ENCODE results near the gene P2RX6.
"Not testable (repeated sequence)": the region's sequence is repeated elsewhere in the genome, so short reads cannot be mapped to it uniquely, and the experiment has no call there.

P2RX6 gene

GRCh38 chr22:21034989-21035388 lies 20.0 kb downstream of the P2RX6 start:
- intact Hi-C loops (cut with micrococcal nuclease), result no loop called here

GRCh38 chr22:21038405-21038804 lies 23.4 kb downstream of the P2RX6 start:
- intact Hi-C loops (cut with micrococcal nuclease), result no loop called here
- no peaks in the 10 kb centered on the region for H3K36me3 Mint-ChIP-seq (ENCODE audit: low read depth)
- H3K27ac Mint-ChIP-seq, result peak overlapping the region; percentile 53
- no peak overlapping the region for H3K4me3 Mint-ChIP-seq
- H3K27me3 Mint-ChIP-seq, result peaks cover 14% of the 10 kb centered on the region
- peaks cover 24% of the 10 kb centered on the region for H3K4me1 Mint-ChIP-seq (ENCODE audit: low read depth)
- no peaks in the 10 kb centered on the region for H3K9me3 Mint-ChIP-seq

More at GRCh38 chr22:21034989-21035388, 20.0 kb downstream of the P2RX6 start:
- peaks cover 18% of the 10 kb centered on the region for H3K4me1 Mint-ChIP-seq (ENCODE audit: low read depth)
- H3K27me3 Mint-ChIP-seq, result peaks cover 36% of the 10 kb centered on the region
- no peaks in the 10 kb centered on the region for H3K36me3 Mint-ChIP-seq (ENCODE audit: low read depth)
- H3K4me3 Mint-ChIP-seq, result no peak overlapping the region
- no peaks in the 10 kb centered on the region for H3K9me3 Mint-ChIP-seq
- H3K27ac Mint-ChIP-seq, result no peak overlapping the region

DNA sequence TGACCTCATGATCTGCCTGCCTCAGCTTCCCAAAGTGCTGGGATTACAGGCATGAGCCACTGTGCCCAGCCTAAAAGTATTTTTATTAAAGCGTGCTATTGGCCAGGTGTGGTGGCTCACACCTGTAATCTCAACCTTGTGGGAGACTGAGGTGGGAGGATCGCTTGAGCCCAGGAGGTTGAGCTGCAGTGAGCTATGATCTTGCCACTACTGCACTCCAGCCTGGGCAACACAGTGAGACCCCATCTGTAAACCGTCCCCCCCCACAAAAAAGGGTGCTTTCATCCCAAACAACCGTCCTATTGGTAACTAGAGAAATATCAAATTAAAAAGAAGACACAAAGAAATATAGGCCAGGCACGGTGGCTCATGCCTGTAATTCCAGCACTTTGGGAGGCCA lies 24.2 kb downstream of the P2RX6 start:
- Mint-ChIP-seq H3K4me1 (ENCODE audit: low read depth) (peaks cover 32% of the 10 kb centered on the region), H3K27me3 (peaks cover 14% of the 10 kb centered on the region)
- H3K27ac Mint-ChIP-seq; intact Hi-C loops (cut with micrococcal nuclease); H3K4me3 Mint-ChIP-seq; H3K36me3 Mint-ChIP-seq (ENCODE audit: low read depth); H3K9me3 Mint-ChIP-seq: not testable (repeated sequence)

DNA sequence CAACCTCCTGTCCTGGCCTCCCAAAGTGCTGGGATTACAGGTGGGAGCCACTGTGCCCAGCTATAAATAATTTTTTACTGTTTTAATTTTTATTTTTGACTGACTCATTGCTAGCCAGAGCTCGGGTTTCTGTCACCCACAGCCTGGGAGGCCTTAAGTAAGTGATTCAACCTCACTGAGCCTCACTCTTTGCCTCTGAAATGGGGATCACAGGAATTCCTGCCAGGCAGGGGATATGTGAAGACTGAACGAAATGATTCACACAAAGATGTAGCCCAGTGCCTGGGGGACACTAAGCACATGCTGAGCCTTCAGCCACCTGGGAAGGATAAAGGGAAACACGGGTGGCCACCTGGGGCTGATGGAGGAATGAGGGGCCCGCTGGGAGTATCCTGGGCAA lies 27.0 kb downstream of the P2RX6 start:
- Mint-ChIP-seq H3K9me3 (no peaks in the 10 kb centered on the region), H3K4me3 (no peak overlapping the region), H3K36me3 (ENCODE audit: low read depth) (no peaks in the 10 kb centered on the region), H3K27ac (no peak overlapping the region), H3K27me3 (peaks cover 26% of the 10 kb centered on the region), H3K4me1 (ENCODE audit: low read depth) (peaks cover 50% of the 10 kb centered on the region)
- intact Hi-C loops (cut with micrococcal nuclease), result no loop called here

DNA sequence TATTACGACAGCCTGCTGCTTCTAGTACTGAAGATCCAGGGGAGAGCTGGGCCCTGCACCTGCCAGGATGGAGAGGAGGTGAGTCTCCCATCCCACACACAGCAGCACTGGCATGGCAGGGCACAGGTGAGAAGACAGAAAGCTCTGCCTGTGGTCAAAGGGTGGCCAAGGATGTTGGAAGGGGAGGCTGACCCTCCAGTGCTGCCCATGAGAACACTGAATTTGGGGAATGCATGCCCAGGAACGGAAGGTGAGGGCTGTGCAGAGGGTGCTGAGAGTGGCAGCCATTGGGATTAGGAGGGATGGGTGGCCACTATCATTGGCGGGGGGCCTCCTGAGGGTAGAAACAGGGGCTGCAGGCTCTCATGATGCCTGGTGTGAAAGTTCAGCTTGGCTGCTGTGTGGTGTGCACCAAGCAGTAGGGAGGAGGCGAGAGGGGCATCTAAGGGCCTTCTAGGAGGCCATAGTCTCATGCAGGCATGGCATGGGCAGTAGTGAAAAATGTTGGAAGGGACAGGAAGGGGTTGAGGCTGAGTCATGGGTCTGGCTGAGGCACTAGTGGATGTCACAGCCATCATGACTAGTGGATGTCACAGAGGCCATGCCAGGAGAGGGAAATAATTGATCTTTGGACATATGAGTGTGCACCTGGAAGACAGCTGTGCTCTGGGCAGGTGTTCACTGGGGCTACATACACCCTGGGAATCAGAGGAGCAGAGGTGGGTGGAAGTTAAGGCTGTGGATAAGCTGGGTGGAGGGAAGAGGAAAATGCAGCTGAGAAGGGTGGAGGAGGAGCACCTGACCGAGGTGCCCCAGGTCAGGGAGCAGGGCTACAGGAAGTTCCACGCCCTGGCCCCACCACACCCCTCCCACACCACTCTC lies 28.3 kb downstream of the P2RX6 start:
- no peak overlapping the region for H3K27ac Mint-ChIP-seq
- H3K4me3 Mint-ChIP-seq, result no peak overlapping the region
- H3K27me3 Mint-ChIP-seq, result peaks cover 30% of the 10 kb centered on the region
- no peaks in the 10 kb centered on the region for H3K36me3 Mint-ChIP-seq (ENCODE audit: low read depth)
- no peaks in the 10 kb centered on the region for H3K9me3 Mint-ChIP-seq
- intact Hi-C loops (cut with micrococcal nuclease), result no loop called here
- H3K4me1 Mint-ChIP-seq (ENCODE audit: low read depth), result peaks cover 40% of the 10 kb centered on the region

GRCh38 chr22:21043860-21044535 lies 29.0 kb downstream of the P2RX6 start:
- Mint-ChIP-seq H3K4me1 (ENCODE audit: low read depth) (peaks cover 36% of the 10 kb centered on the region), H3K27ac (peak overlapping the region; percentile 69), H3K36me3 (ENCODE audit: low read depth) (no peaks in the 10 kb centered on the region), H3K27me3 (peaks cover 30% of the 10 kb centered on the region), H3K9me3 (no peaks in the 10 kb centered on the region), H3K4me3 (no peak overlapping the region)
- intact Hi-C loops (cut with micrococcal nuclease), result no loop called here

DNA sequence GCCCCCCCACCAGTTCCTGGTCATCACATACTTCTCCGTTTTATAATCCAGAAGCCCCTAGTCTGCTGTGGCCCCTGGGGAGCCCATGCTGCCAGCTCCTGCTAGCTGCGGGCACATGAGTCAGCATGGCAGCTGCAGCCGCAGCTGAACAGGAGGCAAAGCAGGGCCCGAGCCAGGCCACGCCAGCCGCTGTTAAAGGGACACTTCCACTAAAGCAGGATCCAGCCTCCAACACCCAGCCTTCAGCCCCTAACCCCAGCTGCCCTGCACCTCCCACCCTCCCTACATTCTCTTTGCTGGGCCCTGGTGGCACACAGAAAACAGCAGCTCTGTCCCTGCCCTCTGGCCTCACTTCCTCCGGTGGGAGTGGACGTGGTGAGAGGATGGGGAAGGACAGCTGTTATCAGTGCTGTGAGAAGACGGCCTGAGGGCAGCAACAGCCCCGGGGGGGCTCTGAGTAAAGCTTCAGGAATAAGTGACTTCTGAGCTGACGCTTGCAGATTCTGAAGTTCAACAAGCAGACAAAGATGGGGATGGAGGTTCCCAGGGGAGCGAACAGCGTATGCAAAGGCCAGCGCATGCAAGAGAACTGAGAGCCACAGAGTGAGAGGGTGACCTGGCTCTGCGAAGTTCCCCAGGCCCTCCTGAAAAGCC lies 30.1 kb downstream of the P2RX6 start:
- Mint-ChIP-seq H3K4me1 (ENCODE audit: low read depth) (peaks cover 31% of the 10 kb centered on the region), H3K27ac (peak overlapping the region; percentile 69), H3K27me3 (peaks cover 30% of the 10 kb centered on the region), H3K36me3 (ENCODE audit: low read depth) (no peaks in the 10 kb centered on the region), H3K4me3 (peak overlapping the region; percentile 64), H3K9me3 (no peaks in the 10 kb centered on the region)
- intact Hi-C loops (cut with micrococcal nuclease), result no loop called here

- intact Hi-C loops (cut with micrococcal nuclease), result no loop called here
- Mint-ChIP-seq H3K4me1 (ENCODE audit: low read depth) (peaks cover 30% of the 10 kb centered on the region), H3K36me3 (ENCODE audit: low read depth) (no peaks in the 10 kb centered on the region), H3K4me3 (peak within 1 kb of the TSS; percentile 64), H3K27ac (peak within 1 kb of the TSS; percentile 69), H3K9me3 (no peaks in the 10 kb centered on the region), H3K27me3 (peaks cover 30% of the 10 kb centered on the region)
Measured at GRCh38 chr22:21045585-21046294, 30.8 kb downstream of the P2RX6 start, which contains the start of gene LRRC74B. TSS of gene LRRC74B (plus strand) at chr22:21045946. CDS start at chr22:21045987, 41 bp downstream.

- Mint-ChIP-seq H3K4me3 (no peak overlapping the region), H3K9me3 (no peaks in the 10 kb centered on the region), H3K27me3 (peaks cover 37% of the 10 kb centered on the region), H3K36me3 (ENCODE audit: low read depth) (no peaks in the 10 kb centered on the region), H3K27ac (no peak overlapping the region), H3K4me1 (ENCODE audit: low read depth) (peaks cover 30% of the 10 kb centered on the region)
- intact Hi-C loops (cut with micrococcal nuclease), result no loop called here
Measured at GRCh38 chr22:21047035-21047661, 32.2 kb downstream of the P2RX6 start.

DNA sequence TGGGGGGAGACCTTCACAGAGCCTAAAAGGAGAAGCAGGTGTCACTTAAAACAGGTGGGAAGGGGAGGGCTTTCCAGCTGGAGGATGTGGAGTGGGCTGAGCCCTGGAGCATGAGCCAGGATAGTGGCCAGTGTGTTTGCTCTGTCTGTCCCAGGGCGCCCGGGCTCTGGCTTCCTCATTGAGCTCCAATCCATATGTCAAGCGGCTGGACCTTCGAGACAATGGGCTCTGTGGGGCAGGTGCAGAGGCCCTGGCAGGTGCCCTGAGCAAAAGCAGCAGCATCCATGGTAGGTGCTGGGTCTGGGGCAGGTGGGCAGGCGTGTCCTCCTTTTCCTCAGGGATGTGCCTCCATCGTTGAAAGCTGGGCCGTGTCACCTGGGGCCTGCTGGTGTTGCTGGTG lies 32.8 kb downstream of the P2RX6 start:
- intact Hi-C loops (cut with micrococcal nuclease), result no loop called here
- Mint-ChIP-seq H3K4me1 (ENCODE audit: low read depth) (peaks cover 30% of the 10 kb centered on the region), H3K9me3 (no peaks in the 10 kb centered on the region), H3K4me3 (no peak overlapping the region), H3K27ac (no peak overlapping the region), H3K36me3 (ENCODE audit: low read depth) (no peaks in the 10 kb centered on the region), H3K27me3 (peaks cover 37% of the 10 kb centered on the region)

- peaks cover 35% of the 10 kb centered on the region for H3K27me3 Mint-ChIP-seq
Measured at GRCh38 chr22:21048448-21048847, 33.5 kb downstream of the P2RX6 start.

GRCh38 chr22:21048965-21049364 lies 34.0 kb downstream of the P2RX6 start:
- H3K36me3 Mint-ChIP-seq (ENCODE audit: low read depth); intact Hi-C loops (cut with micrococcal nuclease); H3K4me3 Mint-ChIP-seq; H3K9me3 Mint-ChIP-seq; H3K27ac Mint-ChIP-seq: not testable (repeated sequence)
- Mint-ChIP-seq H3K4me1 (ENCODE audit: low read depth) (peaks cover 21% of the 10 kb centered on the region), H3K27me3 (peaks cover 32% of the 10 kb centered on the region)

More at GRCh38 chr22:21048448-21048847, 33.5 kb downstream of the P2RX6 start:
- H3K36me3 Mint-ChIP-seq (ENCODE audit: low read depth); intact Hi-C loops (cut with micrococcal nuclease); H3K9me3 Mint-ChIP-seq; H3K4me3 Mint-ChIP-seq; H3K27ac Mint-ChIP-seq: not testable (repeated sequence)
- H3K4me1 Mint-ChIP-seq (ENCODE audit: low read depth), result peaks cover 26% of the 10 kb centered on the region

DNA sequence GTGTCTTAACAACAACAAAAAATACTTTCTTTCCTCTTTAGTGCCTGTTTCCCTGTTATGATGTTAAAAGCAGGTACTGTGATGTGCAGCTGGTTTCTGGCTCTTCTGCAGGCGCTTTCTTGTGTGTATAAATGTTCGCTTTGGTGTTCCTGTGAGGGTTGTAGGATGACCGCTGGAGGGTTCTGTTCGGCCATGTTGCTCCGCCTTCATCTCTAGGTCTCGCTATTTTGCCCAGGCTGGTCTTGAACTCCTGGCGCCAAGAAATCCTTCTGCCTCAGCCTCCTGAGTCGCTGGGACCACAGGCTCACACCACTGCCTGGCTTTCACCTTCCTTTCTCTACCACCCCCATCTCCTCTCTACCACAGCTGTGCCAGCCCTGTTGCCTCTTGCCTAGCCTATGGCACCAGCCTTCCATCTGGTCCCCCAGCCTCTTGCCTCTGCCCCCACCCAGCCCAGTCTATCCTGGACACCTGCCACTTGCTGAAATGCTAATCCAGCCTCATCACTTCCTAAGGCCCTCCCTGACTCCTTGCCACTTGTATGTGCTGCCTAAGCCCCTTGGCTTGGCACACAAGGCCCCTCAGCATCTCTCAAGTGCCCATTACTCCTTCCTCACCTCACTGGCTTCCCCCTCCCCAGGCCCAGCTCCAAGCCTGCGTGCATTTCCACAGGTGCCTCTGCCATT lies 36.3 kb downstream of the P2RX6 start:
- intact Hi-C loops (cut with micrococcal nuclease), result no loop called here
- H3K36me3 Mint-ChIP-seq (ENCODE audit: low read depth), result no peaks in the 10 kb centered on the region
- H3K27ac Mint-ChIP-seq, result no peak overlapping the region
- peaks cover 12% of the 10 kb centered on the region for H3K4me1 Mint-ChIP-seq (ENCODE audit: low read depth)
- H3K27me3 Mint-ChIP-seq, result peaks cover 29% of the 10 kb centered on the region
- no peaks in the 10 kb centered on the region for H3K9me3 Mint-ChIP-seq
- H3K4me3 Mint-ChIP-seq, result no peak overlapping the region
